HuH-7 (cell line): ENCODE results near the gene DCAF4.
"Not testable (repeated sequence)": the region's sequence is repeated elsewhere in the genome, so short reads cannot be mapped to it uniquely, and the experiment has no call there.

Experiments
- DNase-seq: peaks from one replicate; pipeline ENCODE4 v3.0.0; 2011; ENCODE audit warnings: low spot score

DCAF4 gene

DNA sequence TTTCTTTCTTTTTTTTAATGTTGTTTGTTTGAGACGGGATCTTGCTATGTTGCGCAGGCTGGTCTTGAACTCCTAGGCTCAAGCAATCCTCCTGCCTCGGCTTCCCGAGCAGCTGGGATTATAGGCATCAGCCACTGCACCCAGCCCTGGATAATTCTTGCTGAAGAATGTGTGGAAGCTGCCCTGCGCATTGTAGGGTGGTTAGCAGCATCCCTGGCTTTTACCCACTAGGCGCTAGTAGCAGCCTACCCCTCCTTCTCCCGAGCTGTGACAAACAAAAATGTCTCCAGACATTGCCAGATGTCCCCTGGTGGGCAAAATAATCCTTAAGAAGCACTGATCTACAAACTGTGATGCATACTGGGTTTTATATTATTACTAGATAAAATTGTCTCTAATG lies 6.6 kb downstream of the DCAF4 start:
- DNase-seq = no peak

- DNase-seq = no peak
These were observed 13.4 kb downstream of the DCAF4 start for GRCh38 chr14:72939630-72940029.

- no peak for DNase-seq
These were observed 15.2 kb downstream of the DCAF4 start for GRCh38 chr14:72941286-72941985.

DNA sequence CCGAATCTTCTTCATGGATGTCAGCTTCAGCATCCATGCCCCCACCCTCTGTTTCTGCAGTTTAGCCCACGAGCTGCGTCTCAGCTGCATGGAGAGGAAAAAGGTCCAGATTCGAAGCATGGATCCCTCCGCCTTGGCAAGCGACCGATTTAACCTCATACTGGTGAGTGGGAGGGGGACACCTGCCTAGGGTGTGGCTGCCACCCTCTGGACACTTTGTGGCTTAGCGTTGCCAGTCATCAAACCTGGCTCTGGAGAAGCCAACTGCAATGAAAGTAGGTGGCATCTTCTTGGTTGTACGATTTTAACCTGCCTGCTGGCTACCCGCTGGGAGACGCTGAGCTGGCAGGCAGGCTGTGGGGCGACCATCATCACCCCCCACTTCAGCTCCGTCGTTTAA lies 16.7 kb downstream of the DCAF4 start:
- no peak for DNase-seq

- no peak for DNase-seq
These were observed 17.7 kb downstream of the DCAF4 start for GRCh38 chr14:72943876-72944430.

DNA sequence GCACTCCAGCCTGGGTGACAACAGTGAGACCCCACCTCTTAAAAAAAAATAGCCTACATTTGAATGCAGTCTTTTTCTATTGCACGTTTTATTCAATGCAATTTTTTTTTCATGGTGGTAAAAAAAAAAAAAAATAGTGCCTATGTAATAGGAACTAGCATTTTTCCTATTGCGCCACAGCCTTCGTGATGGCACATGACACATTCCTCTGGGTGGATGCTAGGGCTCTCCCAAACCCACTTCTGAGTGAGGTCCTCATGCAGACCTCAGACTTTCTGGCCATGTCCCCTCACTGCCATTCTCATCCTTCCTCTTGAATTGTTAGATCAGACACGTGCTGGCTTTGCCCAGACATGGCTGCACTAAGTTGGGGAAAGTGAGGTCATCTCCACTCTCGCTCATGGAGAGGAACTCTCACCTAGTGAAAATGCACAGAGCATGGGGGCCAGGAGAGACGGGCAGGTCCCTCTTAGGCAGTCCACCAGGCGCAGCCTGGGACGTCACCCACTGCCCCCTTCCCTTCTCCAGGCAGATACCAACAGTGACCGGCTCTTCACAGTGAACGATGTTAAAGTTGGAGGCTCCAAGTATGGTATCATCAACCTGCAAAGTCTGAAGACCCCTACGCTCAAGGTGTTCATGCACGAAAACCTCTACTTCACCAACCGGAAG lies 19.2 kb downstream of the DCAF4 start:
- DNase-seq = no peak

DNA sequence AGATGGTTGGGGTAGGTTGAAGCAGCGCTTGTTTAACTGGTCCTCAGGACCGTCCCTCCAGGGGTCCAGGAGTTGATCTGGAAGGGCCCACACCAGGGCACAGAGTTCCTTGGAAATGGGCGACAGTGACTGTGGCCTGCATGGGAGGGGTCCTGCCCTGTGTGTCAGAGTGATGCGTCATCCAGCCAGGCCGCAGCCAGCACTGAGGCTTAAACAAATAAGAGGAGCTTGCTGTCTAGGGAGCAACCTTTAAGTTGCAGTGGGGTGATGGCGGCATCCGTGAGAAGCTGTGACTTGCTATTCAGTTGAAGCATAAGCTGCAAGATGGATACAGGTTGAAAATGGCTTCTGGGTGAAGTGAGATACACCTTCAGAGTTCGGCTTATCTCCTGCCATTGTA lies 20.2 kb downstream of the DCAF4 start:
- no peak for DNase-seq

GRCh38 chr14:72947366-72948160 lies 21.3 kb downstream of the DCAF4 start:
- DNase-seq = no peak

DNA sequence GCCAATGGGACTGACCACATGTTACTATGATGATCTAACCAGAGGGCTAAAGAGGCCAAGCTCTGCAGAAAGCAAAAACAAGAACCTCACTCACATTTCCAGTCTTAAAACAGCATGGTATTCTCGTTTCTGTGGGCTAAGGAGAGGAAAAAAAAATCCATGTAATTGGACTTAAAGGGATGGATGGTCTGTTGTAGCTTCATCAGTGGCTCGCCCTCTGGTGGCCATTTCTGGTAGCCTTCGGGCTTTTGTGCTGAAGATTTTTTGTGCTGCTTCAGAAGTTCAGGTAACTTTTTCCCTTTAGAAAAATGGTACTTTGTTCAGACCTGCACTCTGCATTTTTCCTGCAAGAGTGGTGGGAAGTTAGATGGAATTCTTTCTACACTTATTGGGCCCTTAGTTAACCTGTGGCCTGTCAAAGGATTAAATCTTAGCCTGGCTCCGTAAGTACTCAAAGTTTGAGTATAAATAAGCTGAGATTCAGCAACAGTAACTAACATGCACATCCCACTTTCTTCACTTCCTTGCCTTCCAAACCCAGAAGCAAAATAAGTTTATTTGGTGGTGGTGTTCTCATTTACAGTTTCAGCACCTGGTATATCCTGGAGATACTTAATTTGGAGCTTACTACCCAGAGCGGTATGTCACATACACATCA lies 22.3 kb downstream of the DCAF4 start:
- DNase-seq = peak; percentile 55

- DNase-seq = no peak
These were observed 25.9 kb downstream of the DCAF4 start for GRCh38 chr14:72952171-72952570.

- not testable (repeated sequence) for DNase-seq
These were observed 30.5 kb downstream of the DCAF4 start for GRCh38 chr14:72956741-72957140.

GRCh38 chr14:72957213-72957612 lies 30.9 kb downstream of the DCAF4 start:
- DNase-seq = no peak

DNA sequence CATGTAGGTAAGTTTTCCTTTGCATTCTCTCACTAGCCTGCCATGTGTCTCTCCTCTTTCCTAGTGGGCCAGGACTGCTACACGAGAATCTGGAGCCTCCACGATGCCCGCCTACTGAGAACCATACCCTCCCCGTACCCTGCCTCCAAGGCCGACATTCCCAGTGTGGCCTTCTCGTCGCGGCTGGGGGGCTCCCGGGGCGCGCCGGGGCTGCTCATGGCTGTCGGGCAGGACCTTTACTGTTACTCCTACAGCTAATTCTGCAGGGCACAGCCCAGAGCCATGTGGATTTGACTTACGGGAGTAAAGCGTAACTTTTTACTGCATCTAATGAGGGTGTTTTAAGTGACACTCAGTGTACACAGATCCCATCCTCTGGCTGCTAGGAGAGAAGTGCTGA lies 32.3 kb downstream of the DCAF4 start:
- DNase-seq = no peak

GRCh38 chr14:72961016-72961415 lies 34.8 kb downstream of the DCAF4 start:
- DNase-seq = not testable (repeated sequence)

DNA sequence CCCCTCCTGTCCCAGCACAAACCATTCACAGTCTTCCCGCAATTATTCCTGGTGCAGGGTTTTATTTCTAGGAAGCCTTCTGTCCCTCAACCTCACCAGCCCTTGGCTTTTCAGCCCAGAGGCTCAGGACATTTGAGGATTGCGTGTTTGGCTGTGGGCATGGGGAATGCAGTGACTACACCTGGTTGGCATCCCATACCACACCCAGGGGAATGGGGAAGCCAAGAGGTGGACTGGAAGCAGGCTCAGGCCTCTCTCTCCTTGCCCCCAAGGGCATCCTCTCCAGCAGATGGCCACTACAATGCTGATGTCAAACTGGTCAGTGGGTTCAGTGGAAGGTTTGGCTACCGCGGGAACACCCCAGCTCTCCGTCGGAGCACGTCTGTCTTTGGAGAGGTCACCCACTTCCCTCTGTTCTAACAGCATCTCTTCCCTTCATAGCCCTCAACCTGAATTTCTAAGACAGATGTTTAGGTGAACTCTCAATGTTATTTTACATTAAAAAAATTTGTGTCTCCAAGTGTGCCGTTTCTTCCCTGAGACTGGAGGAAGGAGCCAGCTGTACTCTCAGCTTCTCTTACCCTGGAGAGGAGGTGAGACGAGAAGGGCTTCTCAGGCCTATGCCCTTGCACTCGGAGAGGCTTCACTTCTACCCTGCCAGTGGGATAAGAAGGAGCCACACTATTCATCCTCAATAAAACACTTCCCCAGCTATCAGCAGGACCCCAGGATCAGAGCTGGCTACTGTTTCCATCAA lies 35.5 kb downstream of the DCAF4 start:
- DNase-seq = no peak

DNA sequence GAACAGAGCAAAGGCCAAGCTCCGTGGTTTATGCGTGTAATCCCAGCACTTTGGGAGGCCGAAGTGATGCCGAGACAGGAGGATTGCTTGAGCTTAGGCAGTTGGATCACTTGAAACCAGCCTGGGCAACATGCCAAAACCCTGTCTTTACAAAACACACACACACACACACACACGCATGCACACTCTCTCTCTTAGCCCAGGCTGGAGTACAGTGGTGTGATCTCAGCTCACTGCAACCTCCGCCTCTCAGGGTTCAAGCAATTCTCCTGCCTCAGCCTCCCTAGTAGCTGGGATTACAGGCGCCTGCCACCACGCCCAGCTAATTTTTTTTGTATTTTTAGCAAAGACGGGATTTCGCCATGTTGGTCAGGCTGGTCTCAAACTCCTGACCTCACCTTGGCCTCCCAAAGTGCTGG lies 36.1 kb downstream of the DCAF4 start:
- DNase-seq = not testable (repeated sequence)

DNA sequence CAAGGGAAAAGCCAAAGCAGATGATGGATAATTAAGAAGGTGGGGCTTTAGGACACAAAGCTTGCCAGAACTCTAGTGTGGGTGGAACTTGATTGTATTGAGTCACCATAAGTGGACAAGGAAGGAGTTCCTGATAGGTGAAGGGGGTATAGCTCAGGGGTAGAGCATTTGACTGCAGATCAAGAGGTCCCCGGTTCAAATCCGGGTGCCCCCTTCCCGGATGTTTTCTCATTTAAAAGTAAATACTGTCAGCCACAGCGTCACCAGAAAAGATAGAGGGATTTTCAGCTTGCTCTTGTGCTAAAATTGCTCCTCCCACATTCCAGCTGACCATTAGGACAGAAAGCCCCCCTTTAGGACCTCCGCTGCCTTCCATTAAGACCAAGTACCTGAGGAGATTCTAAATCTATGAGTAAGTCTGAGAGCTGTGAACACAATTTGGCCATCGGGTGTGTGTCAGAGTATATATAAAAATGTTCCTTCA lies 36.6 kb downstream of the DCAF4 start:
- no peak for DNase-seq

DNA sequence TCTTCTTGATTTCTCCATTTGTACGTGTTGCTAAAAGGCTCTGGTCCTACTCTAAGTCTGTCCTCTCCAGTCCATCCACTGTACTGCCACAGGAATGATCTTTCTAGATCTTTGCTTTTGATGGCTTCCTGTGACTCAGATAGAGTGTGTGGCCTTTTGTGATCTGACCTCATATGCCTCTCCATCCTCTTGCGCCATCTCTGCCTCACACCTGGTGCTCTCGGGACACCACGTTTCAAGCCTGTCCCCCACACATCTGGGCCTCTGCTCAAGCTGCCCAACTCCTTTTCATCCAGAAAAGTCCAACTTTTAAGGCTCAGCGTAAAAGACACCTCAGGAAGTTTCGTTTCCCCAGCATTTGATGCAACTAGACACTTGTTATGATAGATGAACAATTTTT lies 39.0 kb downstream of the DCAF4 start:
- no peak for DNase-seq

DNA sequence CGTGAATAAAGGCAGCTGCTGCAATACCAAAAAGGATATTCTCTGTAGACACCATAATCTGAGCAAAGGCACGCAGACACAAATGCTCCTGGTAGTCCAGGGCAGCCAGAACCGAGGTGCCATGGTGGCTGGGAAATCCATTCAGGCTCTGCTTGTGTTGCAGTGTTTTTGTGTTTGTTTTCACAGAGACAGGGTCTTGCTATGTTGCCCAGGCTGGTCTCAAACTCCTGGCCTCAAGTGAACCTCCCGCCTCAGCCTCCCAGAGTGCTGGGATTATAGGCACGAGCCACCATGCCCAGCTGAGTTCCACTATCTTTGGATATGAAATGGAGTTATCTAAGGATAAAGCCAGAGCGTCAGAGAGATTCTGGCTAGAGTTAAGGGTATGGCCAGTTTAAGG lies 39.8 kb downstream of the DCAF4 start:
- no peak for DNase-seq

- DNase-seq = no peak
These were observed 42.1 kb downstream of the DCAF4 start for GRCh38 chr14:72968316-72968715.

DNA sequence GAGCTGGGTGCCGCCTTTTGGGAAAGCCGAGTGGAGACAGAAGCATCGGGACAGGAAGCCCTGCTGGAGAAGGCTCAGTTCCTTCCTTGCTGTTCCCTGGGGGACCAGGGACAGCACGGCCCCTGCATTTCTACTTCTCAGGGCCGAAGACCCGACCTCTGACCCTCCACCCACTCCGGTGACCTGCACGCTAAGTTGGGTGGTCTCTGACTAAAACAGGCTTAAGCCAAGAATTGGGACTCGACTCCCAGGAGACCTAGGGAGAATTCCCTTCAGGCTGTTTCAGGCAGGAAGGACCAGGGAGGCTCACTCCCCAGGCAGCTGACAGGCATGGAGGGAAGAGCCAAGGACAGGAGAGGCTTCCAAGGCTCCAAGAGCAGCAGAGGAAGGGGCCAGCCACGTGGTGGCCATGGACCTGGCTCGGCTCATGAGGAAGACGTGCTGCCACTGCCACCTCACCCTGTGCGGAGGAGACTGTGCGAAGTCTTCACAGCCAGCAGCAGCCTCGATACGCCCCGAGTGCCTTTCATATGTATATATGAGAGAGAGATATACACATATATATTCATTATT lies 43.9 kb downstream of the DCAF4 start:
- no peak for DNase-seq
